Astrocyte (in vitro differentiated cells and primary cell): Measurements from ENCODE around the gene DNMBP. TPM values are rescaled to one million over a fixed set of nuclear protein-coding genes. Genes with fewer than 3 reads are reported as not detected.

Experiments used
- DNase-seq: peaks from one replicate; pipeline ENCODE4 v3.0.0-alpha.2; 2010; ENCODE audit warnings: low read depth
- FAIRE-seq: peaks from 2 replicates; lab custom pipeline; 2011; peaks lifted over from hg19 to GRCh38; lab: Jason Lieb, UNC
- H2AFZ ChIP-seq: 2 replicates; pipeline ENCODE4 v1.6.0; 2012; ENCODE audit warnings: low read depth, low read length, inconsistent platforms
- H3K27ac ChIP-seq: 2 replicates; pipeline ENCODE4 v1.5.1; 2011; ENCODE audit warnings: low read depth, low read length, inconsistent platforms
- H3K27me3 ChIP-seq: 2 replicates; pipeline ENCODE4 v1.6.0; 2011; ENCODE audit warnings: low read length, inconsistent platforms; ENCODE audit not compliant: insufficient read depth
- H3K36me3 ChIP-seq: 2 replicates; pipeline ENCODE4 v1.5.1; 2011; ENCODE audit warnings: low read length, inconsistent platforms; ENCODE audit not compliant: insufficient read depth
- H3K4me1 ChIP-seq: 2 replicates; pipeline ENCODE4 v1.5.1; 2011; ENCODE audit warnings: low read length, inconsistent platforms; ENCODE audit not compliant: insufficient read depth
- H3K4me2 ChIP-seq: 2 replicates; pipeline ENCODE4 v1.6.0; 2012; ENCODE audit warnings: low read length, inconsistent platforms
- H3K4me3 ChIP-seq: 2 replicates; pipeline ENCODE4 v1.5.1; 2011; ENCODE audit warnings: low read depth, mild to moderate bottlenecking, low read length, inconsistent platforms; ENCODE audit not compliant: insufficient read depth
- H3K79me2 ChIP-seq: 2 replicates; pipeline ENCODE4 v1.6.0; 2012; ENCODE audit warnings: mild to moderate bottlenecking, low read length, inconsistent platforms; ENCODE audit not compliant: insufficient read depth
- H3K9ac ChIP-seq: 2 replicates; pipeline ENCODE4 v1.6.0; 2012; ENCODE audit warnings: mild to moderate bottlenecking, low read length, inconsistent platforms
- H3K9me3 ChIP-seq: 2 replicates; pipeline ENCODE4 v1.5.1; 2012; ENCODE audit warnings: low read depth, mild to moderate bottlenecking, low read length, inconsistent platforms; ENCODE audit not compliant: insufficient read depth
- H4K20me1 ChIP-seq: 2 replicates; pipeline ENCODE4 v1.6.0; 2012; ENCODE audit warnings: low read length, inconsistent platforms; ENCODE audit not compliant: insufficient read depth
- H3K27ac Mint-ChIP-seq: one replicate; pipeline ENCODE4 v1.8.0; 2021; ENCODE audit warnings: mild to moderate bottlenecking, mixed read lengths; ENCODE audit not compliant: unreplicated experiment
- H3K27me3 Mint-ChIP-seq: one replicate; pipeline ENCODE4 v1.8.0; 2021; ENCODE audit warnings: low read depth, mixed read lengths; ENCODE audit not compliant: unreplicated experiment
- H3K36me3 Mint-ChIP-seq: one replicate; pipeline ENCODE4 v1.8.0; 2021; ENCODE audit warnings: low read depth, mixed read lengths; ENCODE audit not compliant: unreplicated experiment
- H3K4me1 Mint-ChIP-seq: one replicate; pipeline ENCODE4 v1.8.0; 2021; ENCODE audit warnings: low read depth, mixed read lengths; ENCODE audit not compliant: unreplicated experiment
- H3K4me3 Mint-ChIP-seq: one replicate; pipeline ENCODE4 v1.8.0; 2021; ENCODE audit warnings: mild to moderate bottlenecking, moderate library complexity, mixed read lengths; ENCODE audit not compliant: unreplicated experiment
- H3K9me3 Mint-ChIP-seq: one replicate; pipeline ENCODE4 v1.8.0; 2021; ENCODE audit warnings: mild to moderate bottlenecking, mixed read lengths; ENCODE audit not compliant: unreplicated experiment
- CTCF ChIP-seq: IDR thresholded peaks from 2 replicates; pipeline ENCODE4 v1.5.1; 2011; ENCODE audit warnings: low read depth, mild to moderate bottlenecking, inconsistent platforms, low read length, moderate library complexity; ENCODE audit not compliant: insufficient read depth
- EZH2 ChIP-seq: IDR thresholded peaks from 2 replicates; pipeline ENCODE4 v1.6.1; 2012; ENCODE audit warnings: mild to moderate bottlenecking, low read length, inconsistent platforms; ENCODE audit not compliant: insufficient read depth
- total RNA-seq: library from RNA; stranded (reverse); gene quantifications from 2 replicates; pipeline ENCODE4 v1.2.1, GENCODE V29; 2021

The DNMBP gene
- total RNA-seq, 1 donor from 2014 or later, result 24.8 TPM

GRCh38 chr10:99984211-99985034, 25.3 kb downstream of the DNMBP start:
- H3K27me3 Mint-ChIP-seq, result no peaks in the 10 kb centered on the region
- H3K9me3 Mint-ChIP-seq, result no peaks in the 10 kb centered on the region
- Histone ChIP-seq H3K27ac (peak overlapping the region; percentile 46), H3K36me3 (peaks cover 7% of the 10 kb centered on the region), H3K79me2 (peaks cover 99% of the 10 kb centered on the region), H4K20me1 (peaks cover 36% of the 10 kb centered on the region), H3K4me3 (no peak overlapping the region), H3K27me3 (no peaks in the 10 kb centered on the region), H3K4me2 (peak overlapping the region; percentile 60), H3K9me3 (no peaks in the 10 kb centered on the region), H3K4me1 (peaks cover 19% of the 10 kb centered on the region), H3K9ac (peak overlapping the region; percentile 52), H2AFZ (no peak overlapping the region)
- H3K27ac Mint-ChIP-seq, result no peak overlapping the region
- FAIRE-seq (no peak), DNase-seq (peak; percentile 45)
- peaks cover 12% of the 10 kb centered on the region for H3K36me3 Mint-ChIP-seq
- TF ChIP-seq EZH2 (no peak), CTCF (no peak)
- no peak overlapping the region for H3K4me3 Mint-ChIP-seq
- peaks cover 13% of the 10 kb centered on the region for H3K4me1 Mint-ChIP-seq

GRCh38 chr10:99983280-99983988, 26.3 kb downstream of the DNMBP start:
- Histone ChIP-seq H3K4me2 (peak overlapping the region; percentile 60), H3K9ac (peak overlapping the region; percentile 6), H3K27me3 (no peaks in the 10 kb centered on the region), H3K9me3 (no peaks in the 10 kb centered on the region), H2AFZ (no peak overlapping the region), H4K20me1 (peaks cover 32% of the 10 kb centered on the region), H3K4me3 (no peak overlapping the region), H3K79me2 (peaks cover 99% of the 10 kb centered on the region), H3K27ac (peak overlapping the region; percentile 46), H3K36me3 (peaks cover 2% of the 10 kb centered on the region), H3K4me1 (peaks cover 19% of the 10 kb centered on the region)
- Mint-ChIP-seq H3K27ac (peak overlapping the region; percentile 21), H3K27me3 (no peaks in the 10 kb centered on the region), H3K4me3 (no peak overlapping the region), H3K36me3 (peaks cover 12% of the 10 kb centered on the region), H3K9me3 (no peaks in the 10 kb centered on the region), H3K4me1 (peaks cover 13% of the 10 kb centered on the region)
- DNase-seq (peak; percentile 44), FAIRE-seq (peak; percentile 65)
- TF ChIP-seq CTCF, result no peak
- TF ChIP-seq EZH2, result no peak
